Natural killer cell (primary cell): ENCODE data around the gene HMCN1. TPM values are rescaled to one million over a fixed set of nuclear protein-coding genes. Genes with fewer than 3 reads are reported as not detected.

ENCODE experiments used
- ATAC-seq, 3 donors: fragments of 150-1000 bp in 2 of 3; fragments of 200-7000 bp in 1 of 3; cut with Tn5 transposase; 1 replicate in 1 of 3; 2 replicates in 2 of 3; pipeline ENCODE4 v1.10.0; 2021; ENCODE audit warnings: mild to moderate bottlenecking in 2 of 3, moderate library complexity in 2 of 3
- DNase-seq, 2 donors: peaks; one replicate each; pipeline versions ENCODE4 v3.0.0 to v3.0.0-alpha.2; 2013 to 2021; ENCODE audit warnings: mixed read lengths in 1 of 2
- H3K27ac ChIP-seq: one replicate; pipeline ENCODE4 v1.5.1; 2013; ENCODE audit warnings: mild to moderate bottlenecking, low read length
- H3K27me3 ChIP-seq: one replicate; pipeline ENCODE4 v1.6.1; 2013; ENCODE audit warnings: low read length; ENCODE audit not compliant: control insufficient read depth, insufficient read depth
- H3K36me3 ChIP-seq: one replicate; pipeline ENCODE4 v1.6.1; 2013; ENCODE audit warnings: low read length; ENCODE audit not compliant: control insufficient read depth, insufficient read depth
- H3K4me1 ChIP-seq: one replicate; pipeline ENCODE4 v1.6.1; 2013; ENCODE audit warnings: low read length; ENCODE audit not compliant: control insufficient read depth, insufficient read depth
- H3K4me3 ChIP-seq: one replicate; pipeline ENCODE4 v1.5.1; 2013; ENCODE audit warnings: low read length
- H3K9me3 ChIP-seq: one replicate; pipeline ENCODE4 v1.6.1; 2013; ENCODE audit warnings: low read length; ENCODE audit not compliant: control insufficient read depth, insufficient read depth
- H3K27ac Mint-ChIP-seq, 2 donors: one replicate each; pipeline ENCODE4 v1.8.0; 2022; ENCODE audit warnings: mild to moderate bottlenecking in 2 of 2, mixed read lengths in 2 of 2, moderate library complexity in 1 of 2
- H3K27me3 Mint-ChIP-seq, 2 donors: one replicate each; pipeline ENCODE4 v1.8.0; 2022; ENCODE audit warnings: low read depth in 2 of 2, mixed read lengths in 2 of 2
- H3K36me3 Mint-ChIP-seq: one replicate; pipeline ENCODE4 v1.8.0; 2022; ENCODE audit warnings: mixed read lengths
- H3K4me1 Mint-ChIP-seq, 2 donors: one replicate each; pipeline ENCODE4 v1.8.0; 2022; ENCODE audit warnings: mixed read lengths in 2 of 2
- H3K4me3 Mint-ChIP-seq: one replicate; pipeline ENCODE4 v1.8.0; 2022; ENCODE audit warnings: mild to moderate bottlenecking, moderate library complexity, mixed read lengths
- H3K9me3 Mint-ChIP-seq, 2 donors: one replicate each; pipeline ENCODE4 v1.8.0; 2022; ENCODE audit warnings: mixed read lengths in 2 of 2
- WGBS: methylation state at CpG from one replicate; pipeline ENCODE4 v1.1.7; 2013; ENCODE audit warnings: missing lambda C conversion rate; ENCODE audit not compliant: insufficient coverage; 5-methylcytosine and 5-hydroxymethylcytosine counted together
- intact Hi-C: fragments of 100-400 bp; cut with micrococcal nuclease; formaldehyde crosslinking; loops from one replicate; pipeline ENCODE4 v1.14.2; 2022
- total RNA-seq, 4 donors: library from RNA; stranded (reverse); fragments of 120-200 nt in 1 of 4; gene quantifications; one replicate each; pipeline versions ENCODE4 v1.2.3 to v1.2.4, GENCODE V29; 2013 to 2022
- TF ChIP-seq, protein P1 (sequence below): fragments of 200-600 bp; IDR thresholded peaks from one replicate; pipeline ENCODE4 v1.8.0; 2022; ENCODE audit warnings: antibody characterized with exemption

Gene HMCN1
- total RNA-seq, 3 donors from 2014 or later (not counting 1 experiment from before 2014, with no cell fraction given), result 0.02 to 0.45 (median 0.39) TPM

DNA sequence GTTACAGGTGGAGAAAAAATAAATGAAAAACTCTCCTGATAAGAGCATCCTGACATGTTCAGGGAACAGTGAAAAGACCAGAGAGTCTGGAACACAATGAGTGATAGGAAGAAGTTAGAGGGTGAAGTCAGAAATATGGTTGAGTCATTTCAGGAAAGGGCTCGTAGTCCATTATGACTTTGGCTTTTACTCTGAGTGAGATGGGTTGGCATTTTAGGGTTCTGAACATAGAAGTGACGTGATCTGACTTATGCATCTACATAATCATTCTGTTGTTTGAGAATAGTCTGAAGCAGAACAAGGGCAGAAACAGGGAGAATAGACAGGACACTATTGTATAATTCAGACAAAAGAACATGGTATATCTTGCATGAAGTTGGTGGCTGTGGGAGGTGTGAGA lies 5.8 kb downstream of the HMCN1 start:
- ATAC-seq (no peak), DNase-seq (no peak)
- Mint-ChIP-seq H3K27me3 (peaks cover 40 to 41% of the 10 kb centered on the region in 2 donors), H3K9me3 (peaks cover 0 to 5% of the 10 kb centered on the region in 2 donors), H3K27ac (no peak overlapping the region), H3K4me3 (no peak overlapping the region), H3K36me3 (no peaks in the 10 kb centered on the region), H3K4me1 (peaks cover under 1 to 4% of the 10 kb centered on the region in 2 donors)
- H3K27ac ChIP-seq, result no peak overlapping the region
- peaks cover 12% of the 10 kb centered on the region for H3K27me3 ChIP-seq
- TF ChIP-seq, protein P1, sequence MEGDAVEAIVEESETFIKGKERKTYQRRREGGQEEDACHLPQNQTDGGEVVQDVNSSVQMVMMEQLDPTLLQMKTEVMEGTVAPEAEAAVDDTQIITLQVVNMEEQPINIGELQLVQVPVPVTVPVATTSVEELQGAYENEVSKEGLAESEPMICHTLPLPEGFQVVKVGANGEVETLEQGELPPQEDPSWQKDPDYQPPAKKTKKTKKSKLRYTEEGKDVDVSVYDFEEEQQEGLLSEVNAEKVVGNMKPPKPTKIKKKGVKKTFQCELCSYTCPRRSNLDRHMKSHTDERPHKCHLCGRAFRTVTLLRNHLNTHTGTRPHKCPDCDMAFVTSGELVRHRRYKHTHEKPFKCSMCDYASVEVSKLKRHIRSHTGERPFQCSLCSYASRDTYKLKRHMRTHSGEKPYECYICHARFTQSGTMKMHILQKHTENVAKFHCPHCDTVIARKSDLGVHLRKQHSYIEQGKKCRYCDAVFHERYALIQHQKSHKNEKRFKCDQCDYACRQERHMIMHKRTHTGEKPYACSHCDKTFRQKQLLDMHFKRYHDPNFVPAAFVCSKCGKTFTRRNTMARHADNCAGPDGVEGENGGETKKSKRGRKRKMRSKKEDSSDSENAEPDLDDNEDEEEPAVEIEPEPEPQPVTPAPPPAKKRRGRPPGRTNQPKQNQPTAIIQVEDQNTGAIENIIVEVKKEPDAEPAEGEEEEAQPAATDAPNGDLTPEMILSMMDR, result no peak
- H3K4me1 ChIP-seq, result no peaks in the 10 kb centered on the region
- no peaks in the 10 kb centered on the region for H3K36me3 ChIP-seq
- no peak overlapping the region for H3K4me3 ChIP-seq
- intact Hi-C loops, result no loop called here
- H3K9me3 ChIP-seq, result no peaks in the 10 kb centered on the region
- 64% methylated on average over 2 of the region's 2 CpGs for WGBS

DNA sequence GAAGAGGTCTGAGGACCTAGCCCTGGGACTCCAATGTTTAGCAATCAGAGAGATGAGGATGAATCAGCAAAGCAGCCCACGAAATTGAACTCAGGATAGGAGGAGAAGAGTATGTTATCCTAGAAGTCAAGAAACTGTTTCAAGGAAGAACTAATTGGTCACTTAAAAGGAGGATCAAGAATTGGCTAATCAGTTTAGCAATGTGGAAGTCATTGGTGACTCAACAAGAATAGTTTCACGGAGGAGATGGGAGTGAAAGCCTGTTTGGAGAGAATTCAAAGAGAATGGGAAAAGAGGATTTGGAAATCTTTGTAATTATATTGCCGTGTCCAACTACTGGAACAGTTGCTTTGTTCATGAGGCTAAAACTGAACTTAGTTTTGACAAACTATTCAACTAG lies 7.4 kb downstream of the HMCN1 start:
- Histone ChIP-seq H3K4me1 (no peaks in the 10 kb centered on the region), H3K36me3 (no peaks in the 10 kb centered on the region), H3K4me3 (no peak overlapping the region), H3K27me3 (peaks cover 2% of the 10 kb centered on the region), H3K9me3 (no peaks in the 10 kb centered on the region), H3K27ac (no peak overlapping the region)
- no peak overlapping the region for H3K4me3 Mint-ChIP-seq
- TF ChIP-seq, protein P1, result no peak
- H3K9me3 Mint-ChIP-seq, result peaks cover 0 to 5% of the 10 kb centered on the region in 2 donors
- DNase-seq, result no peak
- H3K27me3 Mint-ChIP-seq, result peaks cover 30 to 36% of the 10 kb centered on the region in 2 donors
- H3K4me1 Mint-ChIP-seq, result no peaks in the 10 kb centered on the region
- intact Hi-C loops, result no loop called here
- ATAC-seq, result no peak
- 85% methylated on average over 2 of the region's 3 CpGs for WGBS
- H3K36me3 Mint-ChIP-seq, result no peaks in the 10 kb centered on the region
- H3K27ac Mint-ChIP-seq, result no peak overlapping the region

DNA sequence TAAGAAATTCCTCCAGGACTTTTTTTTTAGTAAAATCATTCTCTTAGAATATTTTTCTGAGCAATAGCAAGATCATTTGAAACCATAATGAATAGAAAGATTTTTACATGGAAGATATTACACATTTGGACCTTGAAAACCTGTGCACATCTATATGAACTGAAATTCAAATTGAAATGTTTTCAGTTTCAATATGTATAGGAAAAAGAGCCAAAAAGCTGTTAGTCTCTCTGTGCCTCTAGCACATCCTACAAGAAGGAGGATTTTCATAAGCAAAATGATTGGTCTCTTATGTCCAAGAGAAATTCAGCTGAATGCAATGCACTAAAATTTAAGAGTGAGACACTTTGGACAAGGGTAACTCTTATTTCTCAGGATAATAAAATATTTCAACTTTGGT lies 8.2 kb downstream of the HMCN1 start:
- Histone ChIP-seq H3K27me3 (peaks cover 2% of the 10 kb centered on the region), H3K4me3 (no peak overlapping the region), H3K36me3 (no peaks in the 10 kb centered on the region), H3K9me3 (no peaks in the 10 kb centered on the region), H3K4me1 (no peaks in the 10 kb centered on the region), H3K27ac (no peak overlapping the region)
- Mint-ChIP-seq H3K27me3 (peaks cover 27 to 34% of the 10 kb centered on the region in 2 donors), H3K9me3 (peaks cover 0 to 5% of the 10 kb centered on the region in 2 donors), H3K27ac (no peak overlapping the region), H3K4me1 (no peaks in the 10 kb centered on the region), H3K36me3 (no peaks in the 10 kb centered on the region), H3K4me3 (no peak overlapping the region)
- no peak for DNase-seq
- ATAC-seq, result no peak
- TF ChIP-seq, protein P1, result no peak
- intact Hi-C loops, result no loop called here

DNA sequence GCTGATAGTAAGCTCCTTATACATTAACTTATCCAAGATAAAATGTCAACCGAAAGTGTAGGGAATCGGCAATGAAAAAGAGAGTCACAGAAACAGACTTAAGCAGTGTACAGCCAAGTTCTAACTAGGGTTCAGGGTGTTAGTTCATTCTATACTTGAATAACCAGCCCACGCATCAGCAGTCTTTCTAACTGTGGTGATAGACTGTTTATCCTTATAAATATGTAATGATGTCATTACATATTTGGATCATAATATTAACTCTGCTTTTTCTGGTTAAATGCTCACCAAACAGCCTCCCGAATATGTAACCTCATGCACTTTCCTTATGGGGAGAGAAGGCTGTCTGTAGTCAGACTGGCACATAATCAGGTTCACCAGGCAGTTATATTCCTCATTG lies 11.0 kb downstream of the HMCN1 start:
- ATAC-seq, result no peak
- intact Hi-C loops, result no loop called here

More for the DNA sequence above, 11.0 kb downstream of the HMCN1 start:
- 97% methylated on average over 3 of the region's 4 CpGs for WGBS
- Histone ChIP-seq H3K27me3 (peaks cover 2% of the 10 kb centered on the region), H3K4me3 (no peak overlapping the region), H3K9me3 (no peaks in the 10 kb centered on the region), H3K27ac (no peak overlapping the region), H3K4me1 (no peaks in the 10 kb centered on the region), H3K36me3 (no peaks in the 10 kb centered on the region)
- H3K27me3 Mint-ChIP-seq, result peaks cover 29% of the 10 kb centered on the region in 2 donors
- no peaks in the 10 kb centered on the region for H3K9me3 Mint-ChIP-seq
- DNase-seq, result no peak
- no peaks in the 10 kb centered on the region for H3K36me3 Mint-ChIP-seq
- no peak overlapping the region for H3K27ac Mint-ChIP-seq
- TF ChIP-seq, protein P1, result no peak
- no peak overlapping the region for H3K4me3 Mint-ChIP-seq
- H3K4me1 Mint-ChIP-seq, result no peaks in the 10 kb centered on the region
